ENCODE results near the gene FRMD6.

DNA sequence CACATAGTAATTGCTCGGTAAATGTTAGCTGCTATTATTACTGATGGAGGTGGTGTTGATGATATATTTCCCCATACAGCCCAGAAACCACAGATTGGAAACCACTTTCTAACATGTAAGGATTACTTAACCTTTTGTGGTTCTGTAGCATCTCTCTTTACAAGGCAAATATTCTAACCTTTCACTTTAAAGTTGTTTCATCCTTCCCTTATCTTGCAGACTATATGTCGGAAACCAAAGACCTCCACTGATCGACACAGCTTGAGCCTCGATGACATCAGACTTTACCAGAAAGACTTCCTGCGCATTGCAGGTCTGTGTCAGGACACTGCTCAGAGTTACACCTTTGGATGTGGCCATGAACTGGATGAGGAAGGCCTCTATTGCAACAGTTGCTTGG lies 75.8 kb downstream of the FRMD6 start:
- TF ChIP-seq, protein P1, sequence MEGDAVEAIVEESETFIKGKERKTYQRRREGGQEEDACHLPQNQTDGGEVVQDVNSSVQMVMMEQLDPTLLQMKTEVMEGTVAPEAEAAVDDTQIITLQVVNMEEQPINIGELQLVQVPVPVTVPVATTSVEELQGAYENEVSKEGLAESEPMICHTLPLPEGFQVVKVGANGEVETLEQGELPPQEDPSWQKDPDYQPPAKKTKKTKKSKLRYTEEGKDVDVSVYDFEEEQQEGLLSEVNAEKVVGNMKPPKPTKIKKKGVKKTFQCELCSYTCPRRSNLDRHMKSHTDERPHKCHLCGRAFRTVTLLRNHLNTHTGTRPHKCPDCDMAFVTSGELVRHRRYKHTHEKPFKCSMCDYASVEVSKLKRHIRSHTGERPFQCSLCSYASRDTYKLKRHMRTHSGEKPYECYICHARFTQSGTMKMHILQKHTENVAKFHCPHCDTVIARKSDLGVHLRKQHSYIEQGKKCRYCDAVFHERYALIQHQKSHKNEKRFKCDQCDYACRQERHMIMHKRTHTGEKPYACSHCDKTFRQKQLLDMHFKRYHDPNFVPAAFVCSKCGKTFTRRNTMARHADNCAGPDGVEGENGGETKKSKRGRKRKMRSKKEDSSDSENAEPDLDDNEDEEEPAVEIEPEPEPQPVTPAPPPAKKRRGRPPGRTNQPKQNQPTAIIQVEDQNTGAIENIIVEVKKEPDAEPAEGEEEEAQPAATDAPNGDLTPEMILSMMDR (IDR thresholded peaks at IDR 0.05): no peak
- no peak for TF ChIP-seq ZFX (IDR thresholded peaks at IDR 0.05; ENCODE audit: borderline replicate concordance)

Data from 22Rv1 (cell line).